Caco-2 (cell line): ENCODE measurements around the gene DCLRE1C. TPM values are rescaled to one million over a fixed set of nuclear protein-coding genes. Genes with fewer than 3 reads are reported as not detected.

Experiments
- BruUV-seq: library from RNA; stranded (reverse); fragments of 400-500 nt; replicated peaks from 2 replicates; lab custom pipeline; 2021; lab: Mats Ljungman, UMichigan
- CTCF ChIA-PET: fragments of 300-600 bp; sonication (Branson Sonifier 250); formaldehyde crosslinking; loops from one replicate; lab custom pipeline; 2022; ENCODE audit warnings: antibody characterized with exemption; lab: Charles Lee
- POLR2A ChIA-PET: fragments of 300-600 bp; sonication (Branson Sonifier 250); formaldehyde crosslinking; loops from one replicate; lab custom pipeline; 2022; ENCODE audit warnings: antibody characterized with exemption; lab: Charles Lee
- DNase-seq, 2 experiments: peaks; one replicate each; pipeline versions ENCODE4 v3.0.0 to v3.0.0-alpha.2; 2020 to 2022
- H3K27me3 ChIP-seq: replicated peaks from 2 replicates; pipeline ENCODE4 v1.6.0; 2011; ENCODE audit warnings: low read length; ENCODE audit not compliant: control insufficient read depth, insufficient read depth
- H3K36me3 ChIP-seq: 2 replicates; pipeline ENCODE4 v1.5.1; 2011; ENCODE audit warnings: low read length; ENCODE audit not compliant: control insufficient read depth, insufficient read depth
- H3K4me1 ChIP-seq: fragments of 250-450 bp; sonication (Bioruptor Pico); 2 replicates; pipeline ENCODE4 v1.5.1; 2020; ENCODE audit warnings: mild to moderate bottlenecking
- H3K4me3 ChIP-seq: 2 replicates; pipeline ENCODE4 v1.5.1; 2011; ENCODE audit warnings: low read depth, mild to moderate bottlenecking, control low read depth, low read length
- H3K9me3 ChIP-seq: fragments of 250-450 bp; sonication (Bioruptor Pico); 2 replicates; pipeline ENCODE4 v1.5.1; 2020; ENCODE audit warnings: mild to moderate bottlenecking, moderate library complexity
- H3K27ac Mint-ChIP-seq: one replicate; pipeline ENCODE4 v1.8.0; 2022; ENCODE audit warnings: mixed read lengths; ENCODE audit not compliant: unreplicated experiment
- H3K27me3 Mint-ChIP-seq: one replicate; pipeline ENCODE4 v1.8.0; 2022; ENCODE audit warnings: mixed read lengths; ENCODE audit not compliant: insufficient read depth, unreplicated experiment
- H3K36me3 Mint-ChIP-seq: one replicate; pipeline ENCODE4 v1.8.0; 2022; ENCODE audit warnings: mild to moderate bottlenecking, mixed read lengths; ENCODE audit not compliant: insufficient read depth, unreplicated experiment
- H3K4me1 Mint-ChIP-seq: one replicate; pipeline ENCODE4 v1.8.0; 2022; ENCODE audit warnings: low read depth, mixed read lengths; ENCODE audit not compliant: unreplicated experiment
- H3K4me3 Mint-ChIP-seq: one replicate; pipeline ENCODE4 v1.8.0; 2022; ENCODE audit warnings: mild to moderate bottlenecking, moderate library complexity, mixed read lengths; ENCODE audit not compliant: unreplicated experiment
- H3K9me3 Mint-ChIP-seq: one replicate; pipeline ENCODE4 v1.8.0; 2022; ENCODE audit warnings: mixed read lengths; ENCODE audit not compliant: unreplicated experiment
- intact Hi-C: fragments of 100-400 bp; cut with micrococcal nuclease; formaldehyde crosslinking; loops from one replicate; pipeline ENCODE4 v1.10.0; 2022; ENCODE audit not compliant: unreplicated experiment
- total RNA-seq: library from RNA; stranded (reverse); gene quantifications from 2 replicates; pipeline ENCODE4 v1.2.3, GENCODE V29; 2022
- TF ChIP-seq, protein P1 (sequence below), 2 experiments: fragments of 200-600 bp in 1 of 2; IDR thresholded peaks; 1 replicate in 1 of 2; 2 replicates in 1 of 2; pipeline versions ENCODE4 v1.5.1 to v1.8.0; 2011 to 2022; ENCODE audit warnings: antibody characterized with exemption in 1 of 2, control low read depth in 1 of 2, inconsistent platforms in 1 of 2, low read depth in 1 of 2, low read length in 1 of 2, mild to moderate bottlenecking in 1 of 2, moderate library complexity in 1 of 2; ENCODE audit not compliant: insufficient read depth in 1 of 2, severe bottlenecking in 1 of 2, unreplicated experiment in 1 of 2

Gene DCLRE1C
- total RNA-seq, 1 experiment from 2014 or later = 23.7 TPM

DNA sequence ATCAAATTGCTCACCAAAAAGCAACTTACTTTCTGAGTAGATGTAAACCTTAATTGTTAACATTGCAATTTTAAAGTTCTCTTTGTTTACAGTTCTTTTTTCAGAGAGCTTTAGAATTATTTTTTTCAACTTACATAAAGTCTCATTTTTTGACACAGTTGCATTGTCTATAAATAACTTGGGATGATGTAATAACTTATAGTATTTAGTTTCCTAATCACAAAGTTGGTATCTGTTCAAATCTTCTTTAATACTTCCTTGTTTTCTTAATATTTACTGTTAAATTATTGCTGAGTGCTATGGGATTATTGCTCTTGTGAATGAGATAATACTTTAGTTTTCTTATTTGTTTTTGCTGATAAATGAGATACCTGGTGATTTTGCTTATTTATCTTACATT, 94.1 kb downstream of the DCLRE1C start:
- no peak overlapping the region for H3K4me3 Mint-ChIP-seq
- no peak overlapping the region for H3K4me3 ChIP-seq
- peaks cover 12% of the 10 kb centered on the region for H3K4me1 Mint-ChIP-seq
- H3K27ac Mint-ChIP-seq = no peak overlapping the region
- no TSS peak for BruUV-seq
- peaks cover 34% of the 10 kb centered on the region for H3K36me3 Mint-ChIP-seq
- DNase-seq = no peak
- H3K27me3 ChIP-seq = no peaks in the 10 kb centered on the region
- H3K9me3 ChIP-seq = no peaks in the 10 kb centered on the region
- TF ChIP-seq, protein P1, sequence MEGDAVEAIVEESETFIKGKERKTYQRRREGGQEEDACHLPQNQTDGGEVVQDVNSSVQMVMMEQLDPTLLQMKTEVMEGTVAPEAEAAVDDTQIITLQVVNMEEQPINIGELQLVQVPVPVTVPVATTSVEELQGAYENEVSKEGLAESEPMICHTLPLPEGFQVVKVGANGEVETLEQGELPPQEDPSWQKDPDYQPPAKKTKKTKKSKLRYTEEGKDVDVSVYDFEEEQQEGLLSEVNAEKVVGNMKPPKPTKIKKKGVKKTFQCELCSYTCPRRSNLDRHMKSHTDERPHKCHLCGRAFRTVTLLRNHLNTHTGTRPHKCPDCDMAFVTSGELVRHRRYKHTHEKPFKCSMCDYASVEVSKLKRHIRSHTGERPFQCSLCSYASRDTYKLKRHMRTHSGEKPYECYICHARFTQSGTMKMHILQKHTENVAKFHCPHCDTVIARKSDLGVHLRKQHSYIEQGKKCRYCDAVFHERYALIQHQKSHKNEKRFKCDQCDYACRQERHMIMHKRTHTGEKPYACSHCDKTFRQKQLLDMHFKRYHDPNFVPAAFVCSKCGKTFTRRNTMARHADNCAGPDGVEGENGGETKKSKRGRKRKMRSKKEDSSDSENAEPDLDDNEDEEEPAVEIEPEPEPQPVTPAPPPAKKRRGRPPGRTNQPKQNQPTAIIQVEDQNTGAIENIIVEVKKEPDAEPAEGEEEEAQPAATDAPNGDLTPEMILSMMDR (IDR thresholded peaks at IDR 0.05; ENCODE audit: insufficient read depth in 1 of 2, low read depth in 1 of 2, low read length in 1 of 2, severe bottlenecking in 1 of 2, unreplicated experiment in 1 of 2) = no peak
- CTCF ChIA-PET = interaction anchor here (0.9 kb wide), 1 partner anchor 322 kb away, joined by 4 read pairs; no protein-coding TSS in a partner anchor
- intact Hi-C loops = no loop called here
- no peaks in the 10 kb centered on the region for H3K27me3 Mint-ChIP-seq
- H3K4me1 ChIP-seq = 0 out of 2 replicates have a peak, but pooled peaks cover 4% of the 10 kb centered on the region
- H3K36me3 ChIP-seq = peaks cover 1% of the 10 kb centered on the region; the same call in 1 of the 2 replicates
- POLR2A ChIA-PET = interaction anchor here (2.5 kb wide), 1 partner anchor 18 kb away, joined by 12 read pairs; the partner anchor contains the start of gene SUV39H2
- no peaks in the 10 kb centered on the region for H3K9me3 Mint-ChIP-seq

DNA sequence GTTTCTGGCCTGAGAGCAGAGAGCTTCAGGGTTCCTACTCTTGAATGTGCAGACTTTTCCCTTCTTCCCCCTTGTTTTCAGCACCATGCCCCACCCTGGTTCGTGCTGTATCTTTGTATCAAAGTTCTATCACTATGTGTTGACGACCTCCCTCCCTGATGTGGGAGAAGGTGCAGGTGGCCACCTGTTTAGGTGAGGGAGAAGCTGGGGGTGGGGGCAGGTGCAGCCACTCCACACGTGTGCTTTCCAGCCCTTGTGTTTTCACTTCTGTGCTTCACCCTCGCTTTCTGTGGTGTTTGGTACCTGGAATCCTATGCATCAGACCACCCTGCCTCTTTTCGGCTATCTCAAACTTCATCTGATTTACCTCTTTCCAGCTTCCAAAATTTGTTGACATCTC, 94.9 kb downstream of the DCLRE1C start:
- POLR2A ChIA-PET = interaction anchor here (2.5 kb wide), 1 partner anchor 19 kb away, joined by 12 read pairs; the partner anchor contains the start of gene SUV39H2

DNA sequence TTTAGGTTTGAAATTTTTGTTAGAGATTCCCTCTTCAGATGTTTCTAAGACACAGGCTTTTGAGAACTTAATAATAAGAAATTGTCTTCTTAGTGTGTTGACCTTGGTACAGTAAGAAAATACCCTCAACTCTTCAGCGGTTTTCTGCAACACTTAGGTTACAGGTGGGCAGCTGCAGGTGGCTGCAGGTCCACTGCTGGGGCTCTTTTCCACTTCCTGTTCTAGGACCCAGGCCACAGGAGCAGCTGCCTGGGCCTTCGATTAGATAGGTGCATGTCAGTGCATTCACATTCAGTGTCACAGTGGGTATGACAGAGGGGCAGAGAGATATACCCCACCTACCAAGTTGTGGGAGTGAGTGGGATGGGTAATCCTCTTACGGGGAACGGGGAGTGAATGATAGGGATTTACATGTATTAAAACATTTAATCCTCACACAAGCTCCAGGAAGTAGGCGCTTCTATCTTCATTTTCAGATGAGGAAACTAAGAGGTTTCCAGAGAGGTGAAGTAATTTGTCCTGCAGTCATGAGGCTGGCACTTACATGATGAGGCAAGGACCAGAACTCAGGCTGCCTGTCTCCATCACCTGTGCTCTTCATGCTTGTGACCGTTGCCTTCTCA, 95.4 kb downstream of the DCLRE1C start:
- 0 out of 2 replicates have a peak, but pooled peaks cover 4% of the 10 kb centered on the region for H3K4me1 ChIP-seq
- DNase-seq = no peak
- peaks cover 12% of the 10 kb centered on the region for H3K4me1 Mint-ChIP-seq
- peaks cover 1% of the 10 kb centered on the region; the same call in 1 of the 2 replicates for H3K36me3 ChIP-seq
- TF ChIP-seq, protein P1 (IDR thresholded peaks at IDR 0.05; ENCODE audit: insufficient read depth in 1 of 2, low read depth in 1 of 2, low read length in 1 of 2, severe bottlenecking in 1 of 2, unreplicated experiment in 1 of 2) = no peak
- no peaks in the 10 kb centered on the region for H3K27me3 Mint-ChIP-seq
- ChIA-PET CTCF (no interaction called here), POLR2A (no interaction called here)
- H3K36me3 Mint-ChIP-seq = peaks cover 41% of the 10 kb centered on the region
- H3K9me3 ChIP-seq = no peaks in the 10 kb centered on the region
- no peaks in the 10 kb centered on the region for H3K9me3 Mint-ChIP-seq
- H3K27me3 ChIP-seq = no peaks in the 10 kb centered on the region
- H3K27ac Mint-ChIP-seq = no peak overlapping the region
- no peak overlapping the region for H3K4me3 ChIP-seq
- no peak overlapping the region for H3K4me3 Mint-ChIP-seq
- intact Hi-C loops = no loop called here
- no TSS peak for BruUV-seq

More for the DNA sequence above, 94.9 kb downstream of the DCLRE1C start:
- intact Hi-C loops = no loop called here
- CTCF ChIA-PET = interaction anchor here (0.9 kb wide), 1 partner anchor 322 kb away, joined by 4 read pairs; no protein-coding TSS in a partner anchor
- Histone ChIP-seq H3K36me3 (peaks cover 1% of the 10 kb centered on the region; the same call in 1 of the 2 replicates), H3K4me1 (0 out of 2 replicates have a peak, but pooled peaks cover 4% of the 10 kb centered on the region), H3K9me3 (no peaks in the 10 kb centered on the region), H3K27me3 (no peaks in the 10 kb centered on the region), H3K4me3 (no peak overlapping the region)
- Mint-ChIP-seq H3K36me3 (peaks cover 35% of the 10 kb centered on the region), H3K4me1 (peaks cover 12% of the 10 kb centered on the region), H3K4me3 (no peak overlapping the region), H3K27me3 (no peaks in the 10 kb centered on the region), H3K27ac (no peak overlapping the region), H3K9me3 (no peaks in the 10 kb centered on the region)
- no TSS peak for BruUV-seq
- no peak for DNase-seq
- TF ChIP-seq, protein P1 (IDR thresholded peaks at IDR 0.05; ENCODE audit: insufficient read depth in 1 of 2, low read depth in 1 of 2, low read length in 1 of 2, severe bottlenecking in 1 of 2, unreplicated experiment in 1 of 2) = no peak
